ENCODE measurements around the gene BTBD9. TPM values are rescaled to one million over a fixed set of nuclear protein-coding genes. Genes with fewer than 3 reads are reported as not detected.

BTBD9 gene
- total and polyA plus RNA-seq, 2 donors (not counting 3 experiments of a cell fraction or from before 2014, with no cell fraction given): 4.9 to 15.0 TPM

DNA sequence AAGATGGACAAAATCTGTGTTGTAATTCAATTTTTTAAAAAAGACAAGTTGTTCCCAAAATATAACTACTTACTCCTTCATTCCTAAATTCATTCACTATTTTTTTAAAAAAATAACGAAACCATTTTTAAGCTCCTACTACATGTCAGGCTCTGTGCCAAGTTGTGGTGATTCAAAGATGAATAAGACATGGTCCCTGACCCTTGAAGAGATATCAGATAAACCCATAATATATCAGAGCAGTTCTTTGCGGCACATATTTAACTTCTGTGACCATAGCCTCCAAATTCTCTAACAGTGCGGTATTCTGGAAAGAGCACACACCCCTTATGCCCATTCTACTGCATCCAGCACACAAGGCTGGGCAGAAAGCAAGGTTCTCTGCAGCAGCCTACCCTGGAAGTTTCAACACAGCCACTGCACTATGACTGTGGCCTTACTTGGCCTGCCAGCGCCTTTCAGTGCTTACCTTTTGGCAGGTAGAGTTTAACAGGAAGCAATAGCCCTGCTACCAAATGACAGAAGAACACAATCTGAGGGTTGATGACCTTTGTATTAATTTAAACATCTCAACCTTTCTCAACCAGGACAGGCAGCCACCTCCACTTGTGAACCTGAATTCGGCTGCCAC, 406.5 kb downstream of the BTBD9 start:
- H3K9ac ChIP-seq (replicated peaks; ENCODE audit: extremely low read depth, insufficient read depth, low read length): no peak overlapping the region
- POLR2A ChIA-PET: no interaction called here
- DNase-seq (ENCODE audit: low read depth, low spot score) (peak; percentile 21), FAIRE-seq (peak; percentile 42)
- peaks cover 3% of the 10 kb centered on the region for H4K20me1 ChIP-seq (replicated peaks; ENCODE audit: control insufficient read depth, extremely low read depth, insufficient read depth, low read length)
- peaks cover 13% of the 10 kb centered on the region for H3K4me1 ChIP-seq (ENCODE audit: control insufficient read depth, extremely low read depth, insufficient read depth, low read length)
- no peaks in the 10 kb centered on the region for H3K36me3 ChIP-seq (ENCODE audit: control insufficient read depth in 2 of 2, extremely low read depth in 1 of 2, insufficient read depth in 2 of 2, low read length in 2 of 2)
- no peak overlapping the region for H3K4me3 ChIP-seq (replicated peaks in 1 of 3; ENCODE audit: insufficient read depth in 1 of 3, low read depth in 1 of 3, low read length in 3 of 3)
- H3K79me2 ChIP-seq (ENCODE audit: control insufficient read depth, insufficient read depth, low read length): no peaks in the 10 kb centered on the region
- peak; percentile 41 for TF ChIP-seq FOS (IDR thresholded peaks at IDR 0.05; ENCODE audit: borderline replicate concordance, insufficient read depth, low read length)
- TF ChIP-seq POLR2A (IDR thresholded peaks at IDR 0.05; ENCODE audit: low read depth, low read length): no peak
- TF ChIP-seq GATA2 (IDR thresholded peaks at IDR 0.05; ENCODE audit: insufficient read depth, insufficient read length, low read depth, low read length): peak; percentile 72
- H2AFZ ChIP-seq (ENCODE audit: low read depth, low read length): no peak overlapping the region
- dilution Hi-C loops (cut with MboI; ENCODE audit: extremely low pct_ligation_motif_present, low sequenced_read_pairs) (no loop called here), intact Hi-C loops (cut with micrococcal nuclease) (no loop called here)
- H3K9me1 ChIP-seq (replicated peaks; ENCODE audit: control insufficient read depth, extremely low read depth, insufficient read depth, low read length): no peaks in the 10 kb centered on the region
- no peak overlapping the region for H3K4me2 ChIP-seq (ENCODE audit: insufficient read depth, low read length)
- no peak overlapping the region for H3K27ac ChIP-seq (ENCODE audit: insufficient read depth, low read depth, low read length)
- no peaks in the 10 kb centered on the region for H3K9me3 ChIP-seq (replicated peaks; ENCODE audit: control insufficient read depth, insufficient read depth, low read length)
- CTCF ChIA-PET: interaction anchor here (0.9 to 2.0 kb wide), 2 partner anchors 261 to 281 kb away, joined by 3 to 10 read pairs; no protein-coding TSS in a partner anchor
- H3K27me3 ChIP-seq (ENCODE audit: control insufficient read depth in 2 of 2, insufficient read depth in 2 of 2, low read length in 2 of 2): no peaks in the 10 kb centered on the region
- no TSS peak for BruUV-seq (replicated peaks)

DNA sequence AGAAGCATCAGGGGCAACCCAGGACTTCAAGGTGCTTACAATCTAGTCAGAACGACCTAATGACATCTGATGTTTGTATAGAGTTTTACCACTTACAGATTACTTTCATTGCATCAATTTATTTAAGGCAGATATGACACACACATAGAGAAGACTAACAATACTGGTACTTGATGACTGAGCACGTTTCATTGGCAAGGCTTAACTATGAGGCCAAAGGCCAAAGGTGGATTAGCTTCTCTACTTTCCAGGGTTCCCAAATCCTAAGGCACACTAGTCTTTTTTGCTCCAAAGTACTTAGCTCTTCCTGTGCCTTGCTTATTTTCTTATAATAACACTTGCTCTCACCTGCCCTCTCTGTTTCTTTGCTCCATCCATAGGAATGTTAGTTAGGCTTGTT, 414.0 kb downstream of the BTBD9 start:
- intact Hi-C loops (cut with micrococcal nuclease) (no loop called here), dilution Hi-C loops (cut with MboI; ENCODE audit: extremely low pct_ligation_motif_present, low sequenced_read_pairs) (no loop called here)
- ChIA-PET POLR2A (interaction anchor here (0.6 kb wide), 1 partner anchor 11 kb away, joined by 3 read pairs; no protein-coding TSS in a partner anchor), CTCF (interaction anchor here (1.7 kb wide), 1 partner anchor 268 kb away, joined by 4 read pairs; no protein-coding TSS in a partner anchor)
- H3K9me1 ChIP-seq (replicated peaks; ENCODE audit: control insufficient read depth, extremely low read depth, insufficient read depth, low read length): no peaks in the 10 kb centered on the region
- no peak overlapping the region for H2AFZ ChIP-seq (ENCODE audit: low read depth, low read length)
- no peaks in the 10 kb centered on the region for H3K9me3 ChIP-seq (replicated peaks; ENCODE audit: control insufficient read depth, insufficient read depth, low read length)
- no peak overlapping the region for H3K27ac ChIP-seq (ENCODE audit: insufficient read depth, low read depth, low read length)
- no peak for FAIRE-seq
- BruUV-seq (replicated peaks): no TSS peak
- H4K20me1 ChIP-seq (replicated peaks; ENCODE audit: control insufficient read depth, extremely low read depth, insufficient read depth, low read length): no peaks in the 10 kb centered on the region
- DNase-seq (ENCODE audit: low read depth, low spot score): no peak
- H3K4me1 ChIP-seq (ENCODE audit: control insufficient read depth, extremely low read depth, insufficient read depth, low read length): no peaks in the 10 kb centered on the region
- no peaks in the 10 kb centered on the region for H3K79me2 ChIP-seq (ENCODE audit: control insufficient read depth, insufficient read depth, low read length)
- H3K36me3 ChIP-seq (ENCODE audit: control insufficient read depth in 2 of 2, extremely low read depth in 1 of 2, insufficient read depth in 2 of 2, low read length in 2 of 2): no peaks in the 10 kb centered on the region
- H3K27me3 ChIP-seq (ENCODE audit: control insufficient read depth in 2 of 2, insufficient read depth in 2 of 2, low read length in 2 of 2): no peaks in the 10 kb centered on the region
- H3K9ac ChIP-seq (replicated peaks; ENCODE audit: extremely low read depth, insufficient read depth, low read length): no peak overlapping the region
- H3K4me3 ChIP-seq (replicated peaks in 1 of 3; ENCODE audit: insufficient read depth in 1 of 3, low read depth in 1 of 3, low read length in 3 of 3): no peak overlapping the region
- no peak for TF ChIP-seq JUN (IDR thresholded peaks at IDR 0.05; ENCODE audit: borderline replicate concordance, insufficient read depth, insufficient read length, low read depth)
- no peak for TF ChIP-seq EZH2 (IDR thresholded peaks at IDR 0.05; ENCODE audit: borderline replicate concordance, low read depth, low read length, severe bottlenecking)
- no peak for TF ChIP-seq POLR2A (IDR thresholded peaks at IDR 0.05; ENCODE audit: low read depth, low read length)
- TF ChIP-seq, protein P1, sequence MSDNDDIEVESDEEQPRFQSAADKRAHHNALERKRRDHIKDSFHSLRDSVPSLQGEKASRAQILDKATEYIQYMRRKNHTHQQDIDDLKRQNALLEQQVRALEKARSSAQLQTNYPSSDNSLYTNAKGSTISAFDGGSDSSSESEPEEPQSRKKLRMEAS (IDR thresholded peaks at IDR 0.05; ENCODE audit: insufficient read depth, insufficient read length): no peak
- TF ChIP-seq MYC (IDR thresholded peaks at IDR 0.05; ENCODE audit: low read depth, low read length): no peak
- no peak for TF ChIP-seq FOS (IDR thresholded peaks at IDR 0.05; ENCODE audit: borderline replicate concordance, insufficient read depth, low read length)
- no peak for TF ChIP-seq POLR2AphosphoS5 (IDR thresholded peaks at IDR 0.05; ENCODE audit: insufficient read depth, low read depth, low read length)
- TF ChIP-seq GATA2 (IDR thresholded peaks at IDR 0.05; ENCODE audit: insufficient read depth, insufficient read length, low read depth, low read length): no peak
- TF ChIP-seq, protein P2, sequence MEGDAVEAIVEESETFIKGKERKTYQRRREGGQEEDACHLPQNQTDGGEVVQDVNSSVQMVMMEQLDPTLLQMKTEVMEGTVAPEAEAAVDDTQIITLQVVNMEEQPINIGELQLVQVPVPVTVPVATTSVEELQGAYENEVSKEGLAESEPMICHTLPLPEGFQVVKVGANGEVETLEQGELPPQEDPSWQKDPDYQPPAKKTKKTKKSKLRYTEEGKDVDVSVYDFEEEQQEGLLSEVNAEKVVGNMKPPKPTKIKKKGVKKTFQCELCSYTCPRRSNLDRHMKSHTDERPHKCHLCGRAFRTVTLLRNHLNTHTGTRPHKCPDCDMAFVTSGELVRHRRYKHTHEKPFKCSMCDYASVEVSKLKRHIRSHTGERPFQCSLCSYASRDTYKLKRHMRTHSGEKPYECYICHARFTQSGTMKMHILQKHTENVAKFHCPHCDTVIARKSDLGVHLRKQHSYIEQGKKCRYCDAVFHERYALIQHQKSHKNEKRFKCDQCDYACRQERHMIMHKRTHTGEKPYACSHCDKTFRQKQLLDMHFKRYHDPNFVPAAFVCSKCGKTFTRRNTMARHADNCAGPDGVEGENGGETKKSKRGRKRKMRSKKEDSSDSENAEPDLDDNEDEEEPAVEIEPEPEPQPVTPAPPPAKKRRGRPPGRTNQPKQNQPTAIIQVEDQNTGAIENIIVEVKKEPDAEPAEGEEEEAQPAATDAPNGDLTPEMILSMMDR (IDR thresholded peaks at IDR 0.05; ENCODE audit: extremely low read depth in 1 of 2, insufficient read depth in 1 of 2, low read depth in 1 of 2, low read length in 2 of 2): no peak
- no peak overlapping the region for H3K4me2 ChIP-seq (ENCODE audit: insufficient read depth, low read length)

Data from endothelial cell of umbilical vein (primary cell).